ENCODE results near the gene MTCL3.

GRCh38 chr6:127482325-127482724 is 36.8 kb downstream of the MTCL3 start:
- TF ChIP-seq CTCF (IDR thresholded peaks at IDR 0.05), result no peak
- TF ChIP-seq POLR2A (IDR thresholded peaks at IDR 0.05), result no peak

Measured in lower leg skin (tissue), 3 donors.